ENCODE measurements around the gene F8. TPM values are rescaled to one million over a fixed set of nuclear protein-coding genes. Genes with fewer than 3 reads are reported as not detected.
A peak's percentile ranks its signal among the peaks of the same experiment; 100 is the strongest.

The F8 gene
- 1 to 10 TPM; 5.5 to 6.0 TPM for total RNA-seq
- 1.3 TPM for polyA plus RNA-seq (2013, experiment 1 of 2)
- polyA plus RNA-seq (2013, experiment 2 of 2): 1.0 TPM
- long read RNA-seq, experiment 1, partial matches to known transcripts: 0 of 1 reads
- long read RNA-seq, experiment 1, other reads (novel, unspliced or antisense): 1 of 1 reads
- long read RNA-seq, experiment 2, partial matches to known transcripts: 4 of 9 reads
- long read RNA-seq, experiment 2, other reads (novel, unspliced or antisense): 3 of 9 reads
- long read RNA-seq, experiment 3, partial matches to known transcripts: 1 of 10 reads
- long read RNA-seq, experiment 3, other reads (novel, unspliced or antisense): 8 of 10 reads
- long read RNA-seq, experiment 4, partial matches to known transcripts: 1 of 3 reads
- long read RNA-seq, experiment 4, other reads (novel, unspliced or antisense): 1 of 3 reads

DNA sequence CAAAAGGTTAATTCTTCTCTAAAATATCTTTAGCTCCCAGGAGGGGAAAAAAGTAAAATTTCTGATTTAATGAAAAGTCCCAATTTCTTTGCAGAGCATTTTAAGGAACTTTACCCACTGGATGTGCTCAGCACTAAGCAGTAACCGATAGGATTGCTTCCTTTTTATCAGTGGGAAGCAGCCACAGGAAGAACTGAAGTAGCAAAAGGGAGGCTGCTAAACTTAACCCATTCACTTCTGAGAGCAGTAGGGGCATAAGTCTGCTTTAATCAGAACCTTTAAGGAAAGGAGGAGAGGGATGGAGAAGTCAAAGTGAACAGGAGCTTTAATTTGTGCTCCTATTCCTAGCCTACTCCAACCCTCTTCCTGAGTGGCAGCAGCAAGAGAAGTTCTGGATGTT is at the start of gene F8:
F8 (minus strand) TSS at position 139 of the 400 bp plus-strand sequence. CDS start 171 bp downstream, outside the sequence.
- Histone ChIP-seq H3K27ac (ENCODE audit: low read depth, low read length) (no peak within 1 kb of the TSS), H3K9me3 (ENCODE audit: control insufficient read depth, low read length) (no peaks in the 10 kb centered on the region), H3K36me3 (ENCODE audit: control insufficient read depth, insufficient read depth, low read length) (no peaks in the 10 kb centered on the region), H3K27me3 (ENCODE audit: control insufficient read depth, insufficient read depth, low read length, poor library complexity, severe bottlenecking) (no peaks in the 10 kb centered on the region), H3K9ac (ENCODE audit: extremely low read depth, low read length, poor library complexity, severe bottlenecking) (no peak within 1 kb of the TSS), H3K4me1 (ENCODE audit: control insufficient read depth, insufficient read depth, low read length) (no peaks in the 10 kb centered on the region), H3K4me3 (ENCODE audit: low read length) (no peak within 1 kb of the TSS)
- no peaks in the 10 kb centered on the region for H3K27me3 Mint-ChIP-seq (ENCODE audit: insufficient read depth)
- H3K4me3 Mint-ChIP-seq: no peak within 1 kb of the TSS
- H3K27ac Mint-ChIP-seq: no peak within 1 kb of the TSS
- no peak for DNase-seq
- H3K4me1 Mint-ChIP-seq: peaks cover 2% of the 10 kb centered on the region
- WGBS, 2 experiments (ENCODE audit: insufficient coverage in 1 of 2, insufficient read length in 1 of 2): 38% methylated on average over 1 of the region's 1 CpG; no CpG with 5 or more reads in 1 of the 2 experiments
- TF ChIP-seq, protein P1, sequence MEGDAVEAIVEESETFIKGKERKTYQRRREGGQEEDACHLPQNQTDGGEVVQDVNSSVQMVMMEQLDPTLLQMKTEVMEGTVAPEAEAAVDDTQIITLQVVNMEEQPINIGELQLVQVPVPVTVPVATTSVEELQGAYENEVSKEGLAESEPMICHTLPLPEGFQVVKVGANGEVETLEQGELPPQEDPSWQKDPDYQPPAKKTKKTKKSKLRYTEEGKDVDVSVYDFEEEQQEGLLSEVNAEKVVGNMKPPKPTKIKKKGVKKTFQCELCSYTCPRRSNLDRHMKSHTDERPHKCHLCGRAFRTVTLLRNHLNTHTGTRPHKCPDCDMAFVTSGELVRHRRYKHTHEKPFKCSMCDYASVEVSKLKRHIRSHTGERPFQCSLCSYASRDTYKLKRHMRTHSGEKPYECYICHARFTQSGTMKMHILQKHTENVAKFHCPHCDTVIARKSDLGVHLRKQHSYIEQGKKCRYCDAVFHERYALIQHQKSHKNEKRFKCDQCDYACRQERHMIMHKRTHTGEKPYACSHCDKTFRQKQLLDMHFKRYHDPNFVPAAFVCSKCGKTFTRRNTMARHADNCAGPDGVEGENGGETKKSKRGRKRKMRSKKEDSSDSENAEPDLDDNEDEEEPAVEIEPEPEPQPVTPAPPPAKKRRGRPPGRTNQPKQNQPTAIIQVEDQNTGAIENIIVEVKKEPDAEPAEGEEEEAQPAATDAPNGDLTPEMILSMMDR (conservative IDR thresholded peaks at IDR 0.05): no peak
- H3K36me3 Mint-ChIP-seq (ENCODE audit: low read depth): no peaks in the 10 kb centered on the region
- H3K9me3 Mint-ChIP-seq: peaks cover 29% of the 10 kb centered on the region

DNA sequence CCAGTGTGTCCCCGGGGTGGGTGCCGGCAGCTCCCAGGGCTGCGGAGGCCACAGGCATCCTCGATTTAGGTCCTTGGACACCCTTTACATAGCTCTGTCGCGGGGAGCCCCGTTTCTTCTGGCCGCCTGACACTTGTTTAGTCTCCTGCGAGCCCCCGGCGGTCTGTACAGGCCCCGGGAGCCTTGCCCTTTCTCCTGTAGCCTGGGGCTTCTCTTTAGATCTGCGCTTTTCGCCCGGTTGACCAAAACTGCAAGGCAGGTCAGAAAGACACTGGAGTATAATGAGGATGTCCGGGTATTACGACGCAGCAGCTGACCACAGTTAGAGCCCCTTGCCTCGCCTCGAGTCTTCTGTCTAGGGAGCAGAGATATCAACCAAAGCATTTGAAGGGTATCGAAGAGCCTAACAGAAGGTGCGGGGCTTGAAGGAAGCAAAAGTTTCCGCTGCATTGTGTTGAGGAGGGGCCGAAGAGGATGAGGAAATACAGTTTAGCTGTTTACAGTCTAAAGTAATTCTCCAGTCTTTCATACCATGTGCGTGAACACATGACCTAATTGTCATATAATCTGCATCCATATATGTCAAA is 49.3 kb upstream of the F8 start:
- TF ChIP-seq, protein P1 (conservative IDR thresholded peaks at IDR 0.05): no peak
- H3K9me3 Mint-ChIP-seq: peaks cover 63% of the 10 kb centered on the region

DNA sequence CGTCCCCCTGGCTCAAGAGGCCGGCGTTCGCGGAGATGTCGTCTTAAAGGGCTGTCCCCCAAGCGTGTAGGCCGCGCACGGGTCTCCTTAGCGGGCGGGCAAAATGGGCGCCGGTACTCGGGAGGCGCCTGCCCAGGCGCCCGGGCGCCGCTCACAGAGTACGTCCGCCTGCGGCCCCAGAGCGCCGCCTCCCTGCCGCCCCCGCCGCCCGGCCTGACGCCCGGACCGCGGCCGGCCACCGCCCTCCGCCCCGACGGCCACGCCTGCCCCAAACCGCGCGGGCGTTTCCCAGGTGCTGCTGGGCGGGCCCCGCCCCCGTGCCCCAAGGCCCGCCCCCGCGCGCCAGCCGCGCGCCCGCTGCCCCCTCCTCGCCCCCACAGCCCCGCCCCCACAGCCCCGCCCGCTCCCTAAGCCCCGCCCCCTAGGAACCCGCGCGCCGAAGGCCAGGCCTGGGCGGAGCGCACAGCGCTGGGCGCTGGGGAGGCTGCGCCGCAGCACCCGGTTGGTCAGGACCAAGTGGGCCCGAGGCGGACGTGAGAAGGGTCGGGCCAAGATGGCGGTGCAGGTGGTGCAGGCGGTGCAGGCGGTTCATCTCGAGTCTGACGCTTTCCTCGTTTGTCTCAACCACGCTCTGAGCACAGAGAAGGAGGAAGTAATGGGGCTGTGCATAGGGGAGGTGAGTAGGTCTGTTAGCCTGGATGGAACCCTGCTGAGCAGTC is 48.6 kb upstream of the F8 start, which contains the start of the genes BRCC3, CMC4 and MTCP1:
BRCC3 (plus strand) TSS at position 534 of the 719 bp plus-strand sequence; CDS start at position 554, 20 bp downstream.
CMC4 (minus strand) TSS at position 162 of the 719 bp plus-strand sequence. CDS start 7,113 bp downstream, outside the sequence.
MTCP1 (minus strand) TSS at position 162 of the 719 bp plus-strand sequence. CDS start 5,126 bp downstream, outside the sequence.
- Mint-ChIP-seq H3K4me1 (peaks cover 2% of the 10 kb centered on the region), H3K27ac (peak within 1 kb of the TSS; percentile 95), H3K4me3 (peak within 1 kb of the TSS; percentile 90), H3K27me3 (ENCODE audit: insufficient read depth) (no peaks in the 10 kb centered on the region), H3K9me3 (peaks cover 70% of the 10 kb centered on the region), H3K36me3 (ENCODE audit: low read depth) (peaks cover 21% of the 10 kb centered on the region)
- H3K36me3 ChIP-seq (ENCODE audit: control insufficient read depth, insufficient read depth, low read length): peaks cover 22% of the 10 kb centered on the region
- H3K9ac ChIP-seq (ENCODE audit: extremely low read depth, low read length, poor library complexity, severe bottlenecking): peak within 1 kb of the TSS; percentile 66
- no peaks in the 10 kb centered on the region for H3K9me3 ChIP-seq (ENCODE audit: control insufficient read depth, low read length)
- H3K27ac ChIP-seq (ENCODE audit: low read depth, low read length): peak within 1 kb of the TSS; percentile 68
- no peaks in the 10 kb centered on the region for H3K27me3 ChIP-seq (ENCODE audit: control insufficient read depth, insufficient read depth, low read length, poor library complexity, severe bottlenecking)
- peak within 1 kb of the TSS; percentile 90 for H3K4me3 ChIP-seq (ENCODE audit: low read length)
- DNase-seq: peak; percentile 92
- WGBS, 2 experiments (ENCODE audit: insufficient coverage in 1 of 2, insufficient read length in 1 of 2): 0% methylated on average over 51 of the region's 81 CpGs; no CpG with 5 or more reads in 1 of the 2 experiments
- H3K4me1 ChIP-seq (ENCODE audit: control insufficient read depth, insufficient read depth, low read length): no peaks in the 10 kb centered on the region
- TF ChIP-seq, protein P1 (conservative IDR thresholded peaks at IDR 0.05): no peak

More for the DNA sequence above, 49.3 kb upstream of the F8 start:
- Histone ChIP-seq H3K9me3 (ENCODE audit: control insufficient read depth, low read length) (no peaks in the 10 kb centered on the region), H3K4me1 (ENCODE audit: control insufficient read depth, insufficient read depth, low read length) (no peaks in the 10 kb centered on the region), H3K27me3 (ENCODE audit: control insufficient read depth, insufficient read depth, low read length, poor library complexity, severe bottlenecking) (no peaks in the 10 kb centered on the region), H3K27ac (ENCODE audit: low read depth, low read length) (peak overlapping the region; percentile 68), H3K4me3 (ENCODE audit: low read length) (peak overlapping the region; percentile 89), H3K36me3 (ENCODE audit: control insufficient read depth, insufficient read depth, low read length) (peaks cover 22% of the 10 kb centered on the region), H3K9ac (ENCODE audit: extremely low read depth, low read length, poor library complexity, severe bottlenecking) (peak overlapping the region; percentile 66)
- 0 to 2% methylated on average over 3 to 24 of the region's 25 CpGs for WGBS, 2 experiments (ENCODE audit: insufficient coverage in 1 of 2, insufficient read length in 1 of 2)
- no peak for DNase-seq
- Mint-ChIP-seq H3K4me1 (peaks cover 2% of the 10 kb centered on the region), H3K27me3 (ENCODE audit: insufficient read depth) (no peaks in the 10 kb centered on the region), H3K36me3 (ENCODE audit: low read depth) (peaks cover 21% of the 10 kb centered on the region), H3K27ac (peak overlapping the region; percentile 95), H3K4me3 (peak overlapping the region; percentile 90)
